Omental fat pad (tissue), 4 donors: Measurements from ENCODE around the gene RAD51AP1. TPM values are rescaled to one million over a fixed set of nuclear protein-coding genes. Genes with fewer than 3 reads are reported as not detected.

Source experiments
- ATAC-seq: fragments of 150-250 bp; one replicate; pipeline ENCODE4 v1.9.1; 2016; ENCODE audit warnings: mild to moderate bottlenecking, moderate library complexity; ENCODE audit not compliant: low FRiP score
- DNase-seq: peaks from one replicate; pipeline ENCODE4 v3.0.0-alpha.2; 2019; ENCODE audit warnings: low spot score
- CTCF ChIP-seq, 3 donors: fragments of 450-650 bp; IDR thresholded peaks; one replicate each; pipeline ENCODE4 v1.5.1; 2016 to 2017; ENCODE audit warnings: antibody characterized with exemption in 3 of 3, mild to moderate bottlenecking in 3 of 3, moderate library complexity in 2 of 3
- total RNA-seq, 4 donors: library from RNA; depleted of rRNA; stranded (reverse); fragments of >200 nt; gene quantifications; one replicate each; pipeline ENCODE4 v1.1.0, GENCODE V29; 2016

The RAD51AP1 gene
- total RNA-seq, 4 donors from 2014 or later: 1.1 to 3.2 (median 1.5) TPM

- TF ChIP-seq CTCF (IDR thresholded peaks at IDR 0.05): no peak
- DNase-seq (no peak), ATAC-seq (no peak)
Measured at GRCh38 chr12:4607056-4607455, 68.4 kb downstream of the RAD51AP1 start.

- no peak for ATAC-seq
- DNase-seq: no peak
Measured at GRCh38 chr12:4609071-4609470, 70.4 kb downstream of the RAD51AP1 start.

More at GRCh38 chr12:4609071-4609470, 70.4 kb downstream of the RAD51AP1 start:
- TF ChIP-seq CTCF (IDR thresholded peaks at IDR 0.05): no peak

Other genes starting within 250 kb of the RAD51AP1 start
- 10 to 100 TPM in 1 of 4 donors, 1 to 10 TPM in 3; 4.2 to 13.5 (median 5.3) TPM for gene TIGAR, start 217.7 kb upstream of the RAD51AP1 start, total RNA-seq
- gene FGF23, start 159.2 kb upstream of the RAD51AP1 start, total RNA-seq: not detected
- not detected for gene FGF6, start 93.1 kb upstream of the RAD51AP1 start, total RNA-seq
- 10 to 100 TPM; 14.8 to 26.4 (median 24.2) TPM for gene DYRK4, start 23.3 kb downstream of the RAD51AP1 start, total RNA-seq
- gene AKAP3, start 110.2 kb downstream of the RAD51AP1 start, total RNA-seq: 1 to 10 TPM in 2 of 4 donors, under 1 TPM in 2; 0.47 to 4.8 (median 2.1) TPM
- 10 to 100 TPM; 20.5 to 39.6 (median 29.1) TPM for gene NDUFA9, start 110.2 kb downstream of the RAD51AP1 start, total RNA-seq
- 1 to 10 TPM in 3 of 4 donors, under 1 TPM in 1; 0.84 to 2.5 (median 1.5) TPM for gene GALNT8, start 181.5 kb downstream of the RAD51AP1 start, total RNA-seq